Nephron (organoid): Measurements from ENCODE around the gene ZDHHC22.

Experiments used
- H3K27ac Mint-ChIP-seq, 3 experiments: 2 replicates each; pipeline ENCODE4 v1.8.0; 2020; ENCODE audit warnings: mixed read lengths in 3 of 3, mild to moderate bottlenecking in 2 of 3, moderate library complexity in 1 of 3
- H3K27me3 Mint-ChIP-seq: 2 replicates; pipeline ENCODE4 v1.8.0; 2021; ENCODE audit warnings: low read depth, mild to moderate bottlenecking, moderate library complexity, mixed read lengths
- H3K36me3 Mint-ChIP-seq: 2 replicates; pipeline ENCODE4 v1.8.0; 2020; ENCODE audit warnings: low read depth, mixed read lengths
- H3K4me1 Mint-ChIP-seq: 2 replicates; pipeline ENCODE4 v1.8.0; 2020; ENCODE audit warnings: mixed read lengths
- H3K4me3 Mint-ChIP-seq, 3 experiments: 2 replicates each; pipeline ENCODE4 v1.8.0; 2020; ENCODE audit warnings: mild to moderate bottlenecking in 3 of 3, mixed read lengths in 3 of 3, moderate library complexity in 2 of 3
- H3K9me3 Mint-ChIP-seq: 2 replicates; pipeline ENCODE4 v1.8.0; 2020; ENCODE audit warnings: mixed read lengths
- CTCF ChIP-seq, 3 experiments: fragments of 200-600 bp; sonication (generic); IDR thresholded peaks; one replicate each; pipeline ENCODE4 v1.5.0; 2021; ENCODE audit warnings: antibody characterized with exemption in 3 of 3; ENCODE audit not compliant: unreplicated experiment in 3 of 3

ZDHHC22 gene

DNA sequence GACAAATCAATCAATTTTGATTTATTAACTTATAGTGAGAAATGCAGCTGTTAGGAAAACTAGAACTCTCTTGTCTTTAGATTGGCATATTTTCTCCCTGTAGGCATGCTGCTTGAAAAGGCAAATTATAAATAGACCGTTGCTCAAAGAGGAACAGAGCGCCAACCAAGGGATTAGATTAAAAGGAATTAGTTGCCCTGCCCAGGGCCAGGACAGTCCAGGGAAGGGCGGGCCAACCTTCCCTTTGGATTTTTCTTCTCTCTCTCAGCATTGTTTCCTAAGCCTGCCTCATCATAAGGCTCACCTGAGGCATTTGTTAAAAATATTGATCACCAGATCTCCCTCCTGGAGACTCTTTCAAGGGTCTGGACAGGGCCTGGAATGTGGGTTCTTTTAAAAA lies 34.9 kb downstream of the ZDHHC22 start:
- H3K4me3 Mint-ChIP-seq: no peak overlapping the region
- H3K27me3 Mint-ChIP-seq: no peaks in the 10 kb centered on the region
- H3K27ac Mint-ChIP-seq: no peak overlapping the region
- no peak for TF ChIP-seq CTCF (IDR thresholded peaks at IDR 0.05; ENCODE audit: unreplicated experiment in 3 of 3)
- peaks cover 28% of the 10 kb centered on the region for H3K4me1 Mint-ChIP-seq
- peaks cover 47% of the 10 kb centered on the region for H3K36me3 Mint-ChIP-seq
- H3K9me3 Mint-ChIP-seq: no peaks in the 10 kb centered on the region

GRCh38 chr14:77105145-77105939 lies 36.2 kb downstream of the ZDHHC22 start:
- H3K4me3 Mint-ChIP-seq: no peak overlapping the region
- H3K27ac Mint-ChIP-seq: peak overlapping the region in 1 of 3 experiments; percentile 45
- peaks cover 26% of the 10 kb centered on the region for H3K4me1 Mint-ChIP-seq
- H3K9me3 Mint-ChIP-seq: no peaks in the 10 kb centered on the region
- no peak for TF ChIP-seq CTCF (IDR thresholded peaks at IDR 0.05; ENCODE audit: unreplicated experiment in 3 of 3)
- peaks cover 37% of the 10 kb centered on the region for H3K36me3 Mint-ChIP-seq
- no peaks in the 10 kb centered on the region for H3K27me3 Mint-ChIP-seq

GRCh38 chr14:77104393-77104792 lies 37.2 kb downstream of the ZDHHC22 start:
- Mint-ChIP-seq H3K27me3 (no peaks in the 10 kb centered on the region), H3K27ac (peak overlapping the region in 1 of 3 experiments; percentile 29), H3K9me3 (no peaks in the 10 kb centered on the region), H3K4me3 (peak overlapping the region in 1 of 3 experiments; percentile 14), H3K4me1 (peaks cover 32% of the 10 kb centered on the region), H3K36me3 (peaks cover 30% of the 10 kb centered on the region)
- no peak for TF ChIP-seq CTCF (IDR thresholded peaks at IDR 0.05; ENCODE audit: unreplicated experiment in 3 of 3)

DNA sequence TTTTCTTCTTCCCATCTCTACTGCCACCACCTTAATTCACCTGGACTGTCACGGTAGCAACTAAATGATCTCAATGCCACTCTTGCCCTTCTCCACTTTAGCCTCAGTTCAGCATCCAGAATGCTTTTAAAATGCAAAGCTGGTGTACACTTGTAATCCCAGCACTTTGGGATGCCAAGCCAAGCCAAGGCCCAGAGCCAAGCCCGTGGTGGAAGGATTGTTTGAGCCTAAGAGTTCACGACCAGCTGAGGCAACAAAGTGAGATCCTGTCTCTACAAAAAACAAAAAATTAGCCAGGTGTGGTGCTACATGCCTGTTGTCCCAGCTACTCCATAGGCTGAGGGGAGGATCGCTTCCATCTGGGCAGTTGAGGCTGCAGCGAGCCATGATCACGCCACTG lies 37.6 kb downstream of the ZDHHC22 start:
- Mint-ChIP-seq H3K27ac (no peak overlapping the region), H3K27me3 (no peaks in the 10 kb centered on the region), H3K9me3 (no peaks in the 10 kb centered on the region), H3K4me1 (peaks cover 35% of the 10 kb centered on the region), H3K36me3 (peaks cover 26% of the 10 kb centered on the region), H3K4me3 (no peak overlapping the region)
- TF ChIP-seq CTCF (IDR thresholded peaks at IDR 0.05; ENCODE audit: unreplicated experiment in 3 of 3): no peak

DNA sequence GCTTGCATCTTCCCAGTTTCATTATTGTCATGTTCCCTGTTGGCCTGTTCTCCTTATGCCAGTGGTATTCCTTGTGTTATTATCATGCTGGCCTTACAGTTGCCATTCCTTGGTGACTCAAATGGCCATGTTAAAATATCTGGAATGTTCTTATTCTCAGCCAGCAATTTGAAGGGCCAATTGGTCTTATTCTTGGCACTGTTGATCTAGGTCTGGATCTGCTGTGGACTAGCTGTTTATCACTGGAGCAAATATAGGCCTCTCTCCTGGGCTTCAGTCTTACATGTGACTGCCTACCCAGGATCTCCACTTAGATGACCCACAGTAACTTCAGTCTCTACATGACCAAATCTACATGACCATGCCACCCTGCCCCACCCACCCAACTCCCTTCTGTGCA lies 38.1 kb downstream of the ZDHHC22 start:
- H3K27ac Mint-ChIP-seq: no peak overlapping the region
- TF ChIP-seq CTCF (IDR thresholded peaks at IDR 0.05; ENCODE audit: unreplicated experiment in 3 of 3): no peak
- no peaks in the 10 kb centered on the region for H3K9me3 Mint-ChIP-seq
- no peak overlapping the region for H3K4me3 Mint-ChIP-seq
- H3K36me3 Mint-ChIP-seq: peaks cover 21% of the 10 kb centered on the region
- H3K4me1 Mint-ChIP-seq: peaks cover 32% of the 10 kb centered on the region
- H3K27me3 Mint-ChIP-seq: no peaks in the 10 kb centered on the region

DNA sequence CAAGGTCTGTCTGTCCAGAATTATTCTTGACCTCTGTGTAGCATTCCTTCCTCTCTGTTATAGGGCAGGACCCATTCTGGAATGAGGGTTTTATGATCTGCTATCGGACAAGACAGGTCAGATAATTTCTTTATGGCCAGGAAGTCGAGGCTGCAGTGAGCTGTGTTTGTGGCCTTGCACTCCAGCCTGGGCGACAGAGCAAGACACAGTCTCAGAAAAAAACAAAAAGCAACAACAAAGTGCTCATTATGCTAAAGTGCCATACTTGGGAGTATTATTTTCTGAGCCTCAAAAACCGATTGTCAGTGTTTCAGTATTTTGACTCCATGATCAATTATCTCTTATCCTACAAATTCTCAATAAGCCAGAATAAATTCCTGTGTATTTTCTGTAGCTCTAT lies 39.4 kb downstream of the ZDHHC22 start:
- Mint-ChIP-seq H3K27ac (no peak overlapping the region), H3K27me3 (no peaks in the 10 kb centered on the region), H3K4me3 (no peak overlapping the region), H3K9me3 (no peaks in the 10 kb centered on the region), H3K36me3 (peaks cover 12% of the 10 kb centered on the region), H3K4me1 (peaks cover 39% of the 10 kb centered on the region)
- TF ChIP-seq CTCF (IDR thresholded peaks at IDR 0.05; ENCODE audit: unreplicated experiment in 3 of 3): no peak
